ENCODE data around the gene MED14.

The MED14 gene

DNA sequence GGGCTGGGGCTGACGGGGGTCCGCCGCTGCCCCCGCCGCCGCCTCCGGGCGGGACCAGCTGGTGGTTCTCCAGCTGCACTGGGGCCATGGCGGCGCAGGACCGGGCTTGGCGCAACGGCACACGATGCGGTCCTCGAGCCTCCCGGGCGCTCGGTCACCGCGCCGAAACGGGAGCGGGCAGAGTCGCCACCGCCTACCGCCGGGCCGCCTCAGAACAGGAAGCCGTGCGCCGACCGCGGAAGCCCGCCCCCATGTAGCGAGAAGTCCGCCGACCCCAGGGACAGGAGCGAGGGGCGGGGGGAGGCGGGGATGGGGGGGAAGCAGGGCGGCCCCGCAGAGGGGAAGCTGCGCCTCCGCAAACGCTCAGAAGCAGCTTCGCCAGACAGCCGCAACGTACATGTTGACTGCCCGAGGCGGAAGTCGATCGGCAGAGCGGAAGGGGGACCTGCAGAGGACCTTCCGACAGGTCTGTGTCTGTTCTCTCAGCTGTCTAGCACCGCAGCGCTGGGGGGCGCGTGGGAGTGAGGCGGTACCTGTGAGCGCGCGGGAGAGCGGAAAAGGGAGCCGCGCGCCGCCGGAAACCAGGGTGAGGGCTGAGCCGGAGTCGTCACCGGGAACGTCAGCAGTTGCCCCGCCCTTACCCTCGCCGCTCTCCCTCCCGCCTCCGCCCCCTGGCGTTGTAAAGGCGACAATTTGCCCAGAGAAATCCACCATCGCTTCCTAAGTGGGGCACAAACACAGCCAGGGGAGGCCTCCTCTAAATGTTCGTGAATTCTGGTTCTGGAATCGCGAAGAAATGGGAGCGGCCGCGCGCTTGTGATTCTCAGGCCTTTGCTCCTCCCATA is at the start of gene MED14:
Gene MED14, minus strand, starts transcription at position 218 of the 845 bp plus-strand sequence. Its CDS starts 130 bp downstream, at position 88.
- in situ Hi-C loops (cut with MboI; ENCODE audit: low sequenced_read_pairs): no loop called here

DNA sequence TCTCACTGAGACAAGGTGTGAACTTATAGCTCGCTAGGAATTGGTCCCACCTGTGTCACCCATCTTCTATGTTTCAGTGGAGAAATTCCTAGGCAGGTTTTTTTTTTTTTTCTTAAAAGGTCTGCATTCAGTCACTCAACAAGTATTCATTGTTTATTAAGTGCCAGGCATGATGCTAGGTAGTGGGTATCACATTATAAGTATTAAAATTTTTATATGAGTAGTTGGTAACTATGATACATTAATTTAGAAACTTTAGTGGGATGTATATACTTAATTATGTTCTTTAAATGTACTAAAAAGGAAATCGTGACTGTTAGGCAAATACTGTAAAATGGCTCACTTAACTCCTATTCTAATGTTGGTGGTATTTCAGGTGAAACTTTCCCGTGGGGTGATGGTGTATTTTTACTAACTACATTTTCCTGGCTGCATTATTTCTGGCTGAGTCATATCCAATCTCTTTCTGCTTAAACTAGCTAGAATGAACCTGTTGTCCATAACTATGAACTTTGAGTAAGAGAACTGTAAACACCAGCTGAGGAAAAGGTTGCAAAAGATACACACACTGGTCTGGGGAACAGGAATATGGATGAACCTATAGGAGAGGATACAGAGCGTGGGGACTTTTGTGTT is 49.3 kb upstream of the MED14 start:
- in situ Hi-C loops (cut with MboI; ENCODE audit: low sequenced_read_pairs): loop anchor here (25.0 kb wide), 2 partner anchors 122 to 247 kb away; no protein-coding TSS in a partner anchor

DNA sequence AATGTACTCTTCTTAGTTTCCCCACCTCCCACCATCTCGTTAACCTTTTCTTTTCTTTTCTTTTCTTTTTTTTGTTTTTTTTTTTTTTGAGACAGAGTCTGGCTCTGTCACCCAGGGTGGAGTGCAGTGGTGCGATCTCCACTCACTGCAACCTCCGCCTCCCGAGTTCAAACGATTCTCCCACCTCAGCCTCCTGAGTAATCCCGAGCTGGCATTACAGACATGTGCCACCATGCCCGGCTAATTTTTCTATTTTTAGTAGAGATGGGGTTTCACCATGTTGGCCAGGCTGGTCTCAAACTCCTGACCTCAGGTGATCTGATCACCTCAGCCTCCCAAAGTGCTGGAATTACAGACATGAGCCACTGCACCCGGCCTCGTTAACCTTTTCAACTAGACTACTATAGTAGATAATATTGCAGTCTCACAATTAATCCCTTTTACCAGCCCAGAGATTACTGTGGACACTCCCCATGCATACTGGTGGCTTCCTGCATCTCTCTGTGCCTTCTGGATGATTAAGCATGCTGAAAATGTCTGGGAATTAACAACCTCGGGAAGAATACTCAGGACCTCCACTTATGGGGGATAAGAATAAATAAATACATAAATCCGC is 47.4 kb upstream of the MED14 start:
- in situ Hi-C loops (cut with MboI; ENCODE audit: low sequenced_read_pairs): loop anchor here (25.0 kb wide), 2 partner anchors 120 to 245 kb away; no protein-coding TSS in a partner anchor

DNA sequence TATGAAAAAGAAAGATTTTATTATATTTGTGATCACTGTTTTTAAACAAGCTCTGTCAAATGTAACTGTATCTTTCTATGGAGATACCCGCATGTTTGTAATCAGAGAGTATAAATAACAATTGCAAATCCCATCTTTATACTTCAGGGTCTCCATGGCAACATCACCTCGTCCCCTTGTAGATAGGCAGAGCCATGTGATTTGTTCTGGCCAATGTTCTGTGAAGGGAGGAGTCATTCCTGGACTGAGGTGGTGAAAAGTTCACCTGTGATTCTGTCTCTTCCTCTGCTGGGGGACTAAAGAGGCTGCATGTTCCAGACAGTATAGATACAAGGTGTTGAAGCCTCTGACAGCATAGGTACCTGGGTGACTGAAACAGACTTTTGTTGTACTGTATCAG is 45.6 kb upstream of the MED14 start:
- in situ Hi-C loops (cut with MboI; ENCODE audit: low sequenced_read_pairs): loop anchor here (25.0 kb wide), 2 partner anchors 119 to 244 kb away; no protein-coding TSS in a partner anchor

DNA sequence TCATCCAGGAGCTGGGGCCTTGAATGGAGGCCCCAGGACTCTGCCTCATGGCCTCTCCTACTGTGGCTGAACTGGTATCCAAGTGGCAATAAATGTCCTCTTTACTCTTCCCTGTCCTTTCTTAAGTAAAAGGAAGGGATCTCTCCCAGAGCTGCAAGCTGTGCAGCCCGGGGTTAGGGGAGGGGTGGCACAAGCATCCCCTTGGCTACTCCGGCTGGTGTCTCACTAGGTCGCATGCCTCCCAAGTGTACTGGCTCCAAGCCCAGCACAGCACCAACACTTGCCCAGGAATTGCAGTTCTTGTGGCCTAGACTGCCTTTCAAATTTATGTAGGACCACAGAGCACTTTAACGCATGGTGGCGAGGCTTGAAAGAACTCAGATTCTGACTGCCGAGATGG is 44.7 kb upstream of the MED14 start:
- in situ Hi-C loops (cut with MboI; ENCODE audit: low sequenced_read_pairs): loop anchor here (25.0 kb wide), 2 partner anchors 118 to 243 kb away; no protein-coding TSS in a partner anchor

DNA sequence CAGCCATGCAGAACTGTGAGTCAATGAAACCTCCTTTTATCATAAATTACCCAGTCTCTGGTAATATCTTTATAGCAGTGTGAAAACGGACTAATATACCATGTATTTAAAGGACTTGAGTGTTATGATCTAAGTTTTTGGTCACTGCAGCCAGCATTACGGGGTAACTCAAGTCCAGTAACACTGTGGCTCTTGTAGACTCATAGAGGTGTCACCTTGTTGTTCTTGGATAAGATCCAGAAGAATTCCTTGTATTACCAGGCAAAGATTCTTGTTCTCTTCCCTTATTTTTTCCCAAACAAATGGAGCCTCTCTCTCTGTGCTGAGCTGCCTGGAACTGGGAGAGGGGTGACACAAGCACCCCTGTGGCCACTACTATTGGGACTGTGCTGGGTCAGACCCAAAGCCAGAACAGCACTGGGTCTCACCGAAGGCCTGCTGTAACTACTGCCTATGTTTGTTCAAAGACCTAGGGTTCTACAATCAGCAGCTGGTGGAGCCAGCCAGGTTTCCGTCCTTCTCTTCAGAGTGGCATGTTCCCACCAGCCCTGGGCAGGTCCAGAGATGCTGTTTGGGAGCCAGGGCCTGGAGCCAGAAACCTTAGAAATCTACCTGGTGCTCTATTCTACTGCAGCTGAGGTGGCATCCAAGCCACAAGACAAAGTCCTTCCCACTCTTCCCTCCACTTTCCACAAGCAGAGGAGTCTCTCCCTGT is 43.7 kb upstream of the MED14 start:
- in situ Hi-C loops (cut with MboI; ENCODE audit: low sequenced_read_pairs): loop anchor here (25.0 kb wide), 2 partner anchors 117 to 242 kb away; no protein-coding TSS in a partner anchor

DNA sequence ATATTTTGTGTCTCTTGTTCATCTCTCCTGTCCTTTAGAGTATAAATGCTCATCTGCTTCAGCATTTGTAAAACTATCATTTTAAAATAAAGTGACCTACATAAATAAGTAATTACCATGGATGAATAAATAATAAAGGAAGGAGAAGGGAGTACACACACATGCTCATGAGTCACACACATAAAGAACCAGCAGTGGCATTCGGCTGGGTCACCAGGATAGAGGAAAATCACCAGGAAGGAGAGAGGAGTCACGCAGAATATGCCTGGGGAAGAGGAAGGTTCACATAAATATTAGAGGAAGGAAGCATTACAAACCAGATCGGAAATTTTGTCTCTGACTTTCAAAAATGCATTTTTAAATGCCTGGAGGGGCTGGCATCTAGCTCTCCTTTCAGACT is 38.5 kb upstream of the MED14 start:
- in situ Hi-C loops (cut with MboI; ENCODE audit: low sequenced_read_pairs): no loop called here

DNA sequence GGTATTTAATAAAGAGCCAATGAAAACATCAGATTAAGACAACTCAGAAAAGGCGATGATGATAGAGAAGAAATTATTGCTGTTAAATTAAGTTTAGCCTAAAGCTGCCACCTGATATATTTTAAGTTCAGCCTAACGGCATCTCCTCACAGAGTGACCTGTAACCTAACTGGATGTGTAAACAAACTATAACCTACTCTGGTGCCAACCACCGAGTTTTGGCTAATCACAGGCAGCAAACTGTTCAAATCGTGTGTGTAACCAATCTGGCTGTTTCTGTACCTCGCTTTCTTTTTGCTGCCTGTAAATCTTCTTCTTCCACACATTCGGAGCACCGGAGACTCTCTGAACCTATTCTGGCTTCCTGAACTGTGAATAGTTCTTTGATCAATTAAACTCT is 37.8 kb upstream of the MED14 start:
- in situ Hi-C loops (cut with MboI; ENCODE audit: low sequenced_read_pairs): no loop called here

DNA sequence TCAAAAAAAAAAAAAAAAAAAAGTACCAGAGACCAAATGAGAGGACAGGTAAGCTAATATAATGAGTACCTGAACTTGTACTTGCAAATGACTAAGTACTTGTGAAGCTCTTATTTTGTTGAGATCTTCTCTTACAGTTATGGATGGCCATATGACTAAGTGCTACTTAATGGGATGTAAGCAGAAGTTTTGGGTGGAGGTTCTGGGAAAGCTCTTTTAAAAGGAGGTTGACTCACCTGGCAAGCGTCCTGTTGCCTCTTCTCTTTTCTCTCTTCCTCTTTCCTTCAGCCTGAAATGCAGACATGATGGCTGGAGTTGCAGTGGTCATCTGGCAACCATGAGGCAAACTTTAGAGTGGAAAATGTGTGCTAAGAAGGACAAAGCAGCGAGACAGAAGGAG is 36.9 kb upstream of the MED14 start:
- in situ Hi-C loops (cut with MboI; ENCODE audit: low sequenced_read_pairs): no loop called here

DNA sequence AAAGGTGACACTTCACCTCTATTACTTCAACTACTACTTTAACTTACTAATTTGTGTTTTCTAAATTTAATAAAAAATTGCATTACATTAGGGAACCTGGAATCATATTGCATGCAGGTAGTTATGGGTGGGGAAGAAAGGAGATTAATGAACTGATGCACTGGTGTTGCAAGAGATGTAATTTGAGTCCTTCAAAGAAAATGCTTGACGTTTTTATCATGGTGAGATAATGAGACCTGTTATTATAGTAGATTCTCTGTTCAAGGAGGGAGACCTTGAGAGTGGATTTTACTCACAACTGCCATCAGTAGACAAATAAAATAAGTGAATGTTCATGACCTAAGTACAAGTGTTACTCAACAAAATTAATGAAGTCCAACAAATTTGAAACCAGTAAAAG is 26.4 kb upstream of the MED14 start:
- in situ Hi-C loops (cut with MboI; ENCODE audit: low sequenced_read_pairs): no loop called here

DNA sequence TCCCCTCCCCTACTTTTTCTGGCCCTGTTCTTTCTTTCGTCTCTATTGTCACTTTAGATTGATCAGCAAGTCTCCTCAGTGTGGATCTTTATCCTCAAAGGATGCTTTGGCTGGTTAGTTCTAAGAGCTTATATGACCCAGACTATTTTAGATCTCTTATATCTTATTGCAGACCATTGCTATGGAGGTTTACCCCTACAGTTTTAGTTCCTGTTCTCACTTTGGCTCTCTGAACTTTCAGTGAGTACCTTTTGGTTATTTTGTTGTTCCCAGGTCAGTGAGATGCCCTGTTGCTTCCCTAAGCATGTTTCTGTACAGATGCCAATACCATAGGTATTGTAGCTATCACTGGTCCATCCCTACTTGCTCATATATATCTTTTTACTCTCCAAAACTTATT is 24.0 kb upstream of the MED14 start:
- in situ Hi-C loops (cut with MboI; ENCODE audit: low sequenced_read_pairs): no loop called here

DNA sequence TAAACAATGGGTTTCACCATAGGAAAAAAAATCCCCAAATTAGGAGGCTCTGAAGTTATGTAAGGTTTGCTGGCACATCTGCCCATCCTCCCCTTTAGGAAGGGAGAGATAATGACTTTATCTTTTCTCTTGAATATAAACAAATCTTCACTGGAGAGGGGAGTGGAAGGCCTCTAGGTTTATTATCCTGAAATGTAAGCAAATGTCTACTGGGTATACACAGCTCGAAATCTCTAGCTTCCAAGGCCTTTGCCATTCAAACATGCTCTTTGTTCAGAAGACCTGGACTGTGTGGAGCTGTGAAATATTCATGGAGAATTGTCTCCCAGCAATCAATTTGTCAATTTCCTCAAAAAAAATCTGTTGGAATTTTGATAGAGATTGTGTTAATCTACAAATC is 21.7 kb upstream of the MED14 start:
- in situ Hi-C loops (cut with MboI; ENCODE audit: low sequenced_read_pairs): no loop called here

DNA sequence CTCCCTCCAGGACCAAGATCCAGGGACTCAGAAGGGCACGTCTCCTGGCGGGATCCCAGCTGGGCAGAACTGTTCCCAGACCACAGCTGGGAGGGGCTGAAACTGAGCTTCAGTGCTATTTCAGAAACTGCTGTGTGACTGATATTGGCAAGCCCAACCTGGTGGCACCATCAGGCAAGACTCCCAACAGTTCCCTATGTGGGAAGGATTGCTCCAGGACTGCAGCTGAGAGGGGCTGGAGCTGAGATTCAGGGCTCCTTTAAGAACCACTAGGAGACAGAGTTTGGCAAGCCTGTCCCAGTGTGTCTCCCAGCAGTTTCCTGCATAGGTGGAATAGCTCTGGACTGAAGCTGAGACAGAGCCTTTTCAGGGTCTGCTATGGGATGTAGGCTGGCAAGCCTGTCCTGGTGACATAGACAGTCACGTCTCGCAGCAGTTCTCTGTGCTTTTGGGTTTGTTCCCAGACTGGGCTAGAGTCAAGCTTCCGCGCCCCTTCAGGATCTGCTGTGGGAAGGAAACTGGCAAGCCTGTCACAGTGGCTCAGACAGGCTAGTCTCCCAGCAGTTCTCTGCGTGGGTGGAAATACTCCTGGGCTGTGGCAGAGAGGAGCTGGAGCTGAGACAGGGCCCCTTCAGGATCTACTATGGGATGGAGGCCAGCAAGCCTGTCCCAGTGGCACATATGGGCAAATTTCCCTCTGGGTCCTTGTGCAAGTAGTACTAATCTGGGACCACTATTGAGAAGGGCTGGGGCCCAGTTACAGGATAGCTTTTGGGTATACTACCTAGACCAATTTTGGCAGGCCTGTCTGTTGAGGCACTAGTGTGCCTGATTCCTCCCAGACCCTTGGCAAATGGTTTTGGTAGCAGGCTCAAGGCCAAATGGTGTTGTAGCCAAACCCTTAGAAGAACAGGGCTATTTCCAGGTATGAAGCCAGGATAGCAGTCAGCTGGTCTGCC is 20.2 kb upstream of the MED14 start:
- in situ Hi-C loops (cut with MboI; ENCODE audit: low sequenced_read_pairs): no loop called here

DNA sequence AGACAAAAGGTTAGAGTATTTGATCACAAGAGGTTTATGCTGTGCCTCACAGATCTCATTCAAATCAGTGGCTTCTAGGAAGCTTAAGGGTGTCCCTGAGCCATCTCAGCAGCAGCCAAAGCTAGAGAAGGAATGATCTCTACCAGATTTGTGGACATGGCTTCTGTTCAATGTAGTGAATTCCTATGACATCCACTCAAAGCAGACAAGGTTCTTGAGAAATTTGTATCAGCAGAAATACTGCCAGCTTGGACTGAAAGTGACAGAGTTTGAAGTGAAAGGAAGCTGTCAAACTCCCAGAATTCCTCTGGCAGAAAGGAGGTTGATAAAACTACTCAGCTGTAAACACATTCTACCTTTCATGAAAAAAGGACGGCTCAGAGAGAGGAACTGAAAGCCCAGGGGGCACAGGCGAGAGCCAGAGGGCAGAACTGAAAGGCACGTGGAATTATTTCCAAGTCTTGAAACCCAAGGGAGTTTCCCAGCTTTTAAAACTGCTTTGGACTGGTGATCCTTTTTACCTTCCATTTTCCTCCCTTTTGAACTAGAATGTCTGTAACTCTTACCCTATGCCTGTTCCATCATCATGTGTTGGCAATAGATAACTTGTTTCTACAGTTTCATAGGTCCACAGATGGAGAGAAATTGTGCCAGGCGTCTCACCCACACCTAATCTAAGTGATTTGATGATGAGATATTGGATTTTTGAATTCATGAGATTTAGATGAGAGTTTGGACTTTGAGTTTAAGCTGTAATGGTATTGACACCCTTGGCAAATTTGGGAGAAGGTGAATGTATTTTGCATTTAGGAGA is 14.5 kb upstream of the MED14 start:
- in situ Hi-C loops (cut with MboI; ENCODE audit: low sequenced_read_pairs): no loop called here

DNA sequence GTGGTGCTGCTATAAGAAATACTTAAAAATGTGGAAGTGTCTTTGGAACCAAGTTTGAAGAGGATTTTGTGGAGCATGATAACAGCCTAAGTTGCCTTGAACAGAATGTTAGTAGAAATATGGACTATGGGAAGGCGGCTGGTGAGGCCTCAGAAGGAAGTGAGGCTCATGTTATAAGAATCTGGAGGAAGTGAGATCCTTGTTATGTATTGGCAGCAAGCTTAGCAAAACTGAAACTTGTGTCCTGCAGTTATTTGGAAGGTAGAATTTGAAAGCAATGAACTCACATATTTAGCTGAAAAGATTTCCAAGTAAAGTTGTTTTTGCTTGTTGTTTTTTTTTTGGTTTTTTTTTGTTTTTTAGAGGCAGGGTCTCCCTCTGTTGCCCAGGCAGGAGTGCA is 13.6 kb upstream of the MED14 start:
- in situ Hi-C loops (cut with MboI; ENCODE audit: low sequenced_read_pairs): no loop called here

DNA sequence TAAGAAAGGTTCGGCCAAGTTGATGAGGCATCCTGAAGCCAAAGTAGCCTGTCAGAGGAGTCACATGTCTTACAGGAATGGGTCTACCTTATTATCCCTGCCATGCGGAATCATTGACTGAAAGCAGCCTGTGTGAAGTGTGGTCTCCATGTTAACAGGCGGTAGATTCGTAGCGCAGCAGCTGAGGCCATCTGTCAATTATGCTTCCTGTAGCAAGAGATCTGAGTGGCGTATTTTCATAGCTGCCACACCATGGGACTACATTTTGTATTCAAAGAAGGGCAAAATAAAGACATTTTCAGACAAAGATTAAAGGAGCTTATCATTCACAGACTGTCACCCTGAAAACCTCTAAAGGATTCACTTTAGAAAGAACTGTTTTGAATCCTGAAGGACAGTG is 11.2 kb upstream of the MED14 start:
- in situ Hi-C loops (cut with MboI; ENCODE audit: low sequenced_read_pairs): no loop called here

DNA sequence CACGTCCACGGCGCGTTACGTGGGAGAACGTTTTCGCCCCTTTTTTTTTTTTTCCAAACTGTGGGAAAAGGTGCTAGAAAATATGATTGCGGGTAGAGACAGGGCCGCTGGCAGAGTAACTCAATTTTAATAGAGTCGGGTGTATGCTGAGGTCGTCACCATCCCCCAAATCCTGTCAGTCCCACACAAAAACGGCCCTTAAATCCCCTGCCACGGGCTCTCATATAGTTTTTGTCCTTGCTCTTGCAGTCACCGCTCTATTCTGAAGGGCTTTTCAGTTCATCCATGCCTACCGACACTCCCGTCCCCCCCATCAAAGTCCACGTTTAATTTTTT is 796 bp upstream of the MED14 start:
- in situ Hi-C loops (cut with MboI; ENCODE audit: low sequenced_read_pairs): no loop called here

DNA sequence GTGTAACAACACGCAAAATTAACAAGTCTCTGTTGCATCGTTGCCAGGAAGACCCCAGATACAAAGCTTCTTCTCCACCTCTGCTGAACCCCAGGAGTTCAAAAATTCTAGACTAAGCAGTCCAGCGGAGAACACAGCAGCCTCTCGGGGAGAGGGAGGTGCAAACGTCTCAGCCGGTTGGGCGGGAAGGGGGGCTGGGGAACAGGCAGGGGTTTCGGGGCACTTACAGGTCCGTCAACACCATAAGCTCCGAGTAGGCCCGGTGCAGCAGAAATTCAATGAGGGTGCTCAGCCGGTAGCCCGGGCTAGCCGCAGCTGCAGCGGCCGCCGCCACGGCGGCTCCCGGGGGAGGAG is 394 bp downstream of the MED14 start:
- in situ Hi-C loops (cut with MboI; ENCODE audit: low sequenced_read_pairs): no loop called here

DNA sequence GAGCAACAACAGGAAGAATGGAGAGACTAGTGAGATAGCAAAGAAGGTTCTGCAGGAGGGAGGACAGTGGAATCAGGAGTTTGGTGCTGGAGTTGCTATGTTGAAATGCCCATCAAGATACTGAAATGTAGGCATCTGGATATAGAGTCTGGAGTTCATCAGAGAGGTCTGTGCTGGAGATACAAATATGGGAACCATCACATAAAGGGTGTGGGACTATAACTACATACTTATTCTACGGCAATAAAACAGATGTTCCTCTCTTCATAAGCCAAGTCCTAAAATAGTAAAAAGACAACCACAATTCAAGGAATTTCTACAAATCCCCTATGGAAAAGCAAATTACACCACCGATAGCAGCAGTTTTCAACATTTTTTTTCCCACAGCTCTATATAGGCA is 1.6 kb downstream of the MED14 start:
- in situ Hi-C loops (cut with MboI; ENCODE audit: low sequenced_read_pairs): no loop called here

Measured in HL-60/S4 treated with retinoic acid at 250 ng/mL for 4 days and 3 days (cell line).